ACC112 (cell line): ENCODE results near the gene C14orf39.

ENCODE experiments used
- H2AFZ ChIP-seq: fragments of 200-600 bp; sonication (generic); one replicate; pipeline ENCODE4 v1.6.0; 2017; ENCODE audit warnings: antibody characterized with exemption, low read length; ENCODE audit not compliant: unreplicated experiment
- H3K27ac ChIP-seq: fragments of 200-600 bp; sonication (generic); 2 replicates; pipeline ENCODE4 v1.5.1; 2014; ENCODE audit warnings: low read depth, mild to moderate bottlenecking, antibody characterized with exemption, low read length, moderate library complexity
- H3K27me3 ChIP-seq: fragments of 200-600 bp; sonication (generic); 2 replicates; pipeline ENCODE4 v1.6.1; 2014; ENCODE audit warnings: mild to moderate bottlenecking, antibody characterized with exemption, low read length, moderate library complexity, mixed read lengths; ENCODE audit not compliant: insufficient read depth
- H3K36me3 ChIP-seq: fragments of 200-600 bp; sonication (generic); 2 replicates; pipeline ENCODE4 v1.6.1; 2016; ENCODE audit warnings: mild to moderate bottlenecking, antibody characterized with exemption, low read length, moderate library complexity, mixed read lengths; ENCODE audit not compliant: insufficient read depth
- H3K4me1 ChIP-seq: fragments of 200-600 bp; sonication (generic); one replicate; pipeline ENCODE4 v1.6.1; 2016; ENCODE audit warnings: low read length, mixed read lengths; ENCODE audit not compliant: insufficient read depth, unreplicated experiment, control insufficient read depth
- H3K4me3 ChIP-seq: fragments of 200-600 bp; sonication (generic); 2 replicates; pipeline ENCODE4 v1.5.1; 2014; ENCODE audit warnings: mild to moderate bottlenecking, low read depth, low read length
- H3K79me2 ChIP-seq: fragments of 200-600 bp; sonication (generic); one replicate; pipeline ENCODE4 v1.6.0; 2016; ENCODE audit warnings: low read length; ENCODE audit not compliant: control insufficient read depth, unreplicated experiment, insufficient read depth

C14orf39 gene

GRCh38 chr14:60509438-60510253 lies 23.8 kb upstream of the C14orf39 start:
- Histone ChIP-seq H3K27me3 (peaks cover 100% of the 10 kb centered on the region), H3K79me2 (no peaks in the 10 kb centered on the region), H3K27ac (no peak overlapping the region), H3K4me3 (no peak overlapping the region), H2AFZ (no peak overlapping the region), H3K36me3 (no peaks in the 10 kb centered on the region), H3K4me1 (no peaks in the 10 kb centered on the region)

GRCh38 chr14:60508707-60509437 lies 23.0 kb upstream of the C14orf39 start, which contains the start of gene SIX6:
TSS of gene SIX6 (plus strand) at chr14:60509146. CDS start at chr14:60509399, 253 bp downstream.
- H2AFZ ChIP-seq, result no peak within 1 kb of the TSS
- H3K27me3 ChIP-seq, result peaks cover 100% of the 10 kb centered on the region
- no peaks in the 10 kb centered on the region for H3K4me1 ChIP-seq
- no peaks in the 10 kb centered on the region for H3K79me2 ChIP-seq
- H3K27ac ChIP-seq, result no peak within 1 kb of the TSS
- no peaks in the 10 kb centered on the region for H3K36me3 ChIP-seq
- no peak within 1 kb of the TSS for H3K4me3 ChIP-seq

GRCh38 chr14:60508363-60508706 lies 22.5 kb upstream of the C14orf39 start:
- H3K4me1 ChIP-seq, result no peaks in the 10 kb centered on the region
- no peaks in the 10 kb centered on the region for H3K36me3 ChIP-seq
- no peak overlapping the region for H3K27ac ChIP-seq

GRCh38 chr14:60506985-60507829 lies 21.3 kb upstream of the C14orf39 start:
- Histone ChIP-seq H3K4me1 (no peaks in the 10 kb centered on the region), H3K36me3 (no peaks in the 10 kb centered on the region), H3K27me3 (peaks cover 100% of the 10 kb centered on the region), H2AFZ (no peak overlapping the region), H3K79me2 (no peaks in the 10 kb centered on the region), H3K4me3 (no peak overlapping the region), H3K27ac (no peak overlapping the region)

More at GRCh38 chr14:60508363-60508706, 22.5 kb upstream of the C14orf39 start:
- Histone ChIP-seq H3K27me3 (peaks cover 100% of the 10 kb centered on the region), H3K4me3 (no peak overlapping the region), H2AFZ (no peak overlapping the region), H3K79me2 (no peaks in the 10 kb centered on the region)

- H3K36me3 ChIP-seq, result no peaks in the 10 kb centered on the region
- H3K27me3 ChIP-seq, result peaks cover 100% of the 10 kb centered on the region
- H2AFZ ChIP-seq, result no peak overlapping the region
- H3K27ac ChIP-seq, result no peak overlapping the region
- no peaks in the 10 kb centered on the region for H3K79me2 ChIP-seq
- no peaks in the 10 kb centered on the region for H3K4me1 ChIP-seq
- H3K4me3 ChIP-seq, result no peak overlapping the region
Measured at GRCh38 chr14:60506462-60506984, 20.7 kb upstream of the C14orf39 start.

- no peaks in the 10 kb centered on the region for H3K4me1 ChIP-seq
- no peaks in the 10 kb centered on the region for H3K36me3 ChIP-seq
- no peak overlapping the region for H3K27ac ChIP-seq
- no peak overlapping the region for H3K4me3 ChIP-seq
- no peak overlapping the region for H2AFZ ChIP-seq
- no peaks in the 10 kb centered on the region for H3K79me2 ChIP-seq
- peaks cover 100% of the 10 kb centered on the region for H3K27me3 ChIP-seq
Measured at GRCh38 chr14:60506010-60506409, 20.1 kb upstream of the C14orf39 start.

- H3K27me3 ChIP-seq, result peaks cover 98% of the 10 kb centered on the region
- H3K4me3 ChIP-seq, result no peak overlapping the region
Measured at GRCh38 chr14:60505448-60505847, 19.6 kb upstream of the C14orf39 start.

GRCh38 chr14:60502541-60502940 lies 16.7 kb upstream of the C14orf39 start:
- no peaks in the 10 kb centered on the region for H3K4me1 ChIP-seq
- no peak overlapping the region for H2AFZ ChIP-seq
- no peak overlapping the region for H3K4me3 ChIP-seq
- H3K36me3 ChIP-seq, result no peaks in the 10 kb centered on the region
- no peaks in the 10 kb centered on the region for H3K79me2 ChIP-seq
- H3K27me3 ChIP-seq, result peaks cover 89% of the 10 kb centered on the region
- H3K27ac ChIP-seq, result no peak overlapping the region

More at GRCh38 chr14:60505448-60505847, 19.6 kb upstream of the C14orf39 start:
- Histone ChIP-seq H3K36me3 (no peaks in the 10 kb centered on the region), H3K27ac (no peak overlapping the region), H3K4me1 (no peaks in the 10 kb centered on the region), H3K79me2 (no peaks in the 10 kb centered on the region), H2AFZ (no peak overlapping the region)

- Histone ChIP-seq H3K4me1 (no peaks in the 10 kb centered on the region), H3K27ac (no peak overlapping the region), H3K27me3 (peaks cover 82% of the 10 kb centered on the region), H3K36me3 (no peaks in the 10 kb centered on the region), H3K79me2 (no peaks in the 10 kb centered on the region), H3K4me3 (no peak overlapping the region), H2AFZ (no peak overlapping the region)
Measured at GRCh38 chr14:60495946-60496345, 10.1 kb upstream of the C14orf39 start.

GRCh38 chr14:60490270-60490669 lies 4.4 kb upstream of the C14orf39 start:
- no peaks in the 10 kb centered on the region for H3K36me3 ChIP-seq
- H3K27ac ChIP-seq, result no peak overlapping the region

More at GRCh38 chr14:60490270-60490669, 4.4 kb upstream of the C14orf39 start:
- Histone ChIP-seq H3K4me1 (no peaks in the 10 kb centered on the region), H3K27me3 (peaks cover 84% of the 10 kb centered on the region), H2AFZ (no peak overlapping the region), H3K79me2 (no peaks in the 10 kb centered on the region), H3K4me3 (no peak overlapping the region)
